Stimulated activated CD8-positive, alpha-beta memory T cell treated with anti-CD3 and anti-CD28 coated beads, Interleukin-4, amount 100 ng/mL, for 4 hours (primary cell): ENCODE results near the gene CCM2.

Experiments used
- DNase-seq, 2 donors: peaks; one replicate each; pipeline ENCODE4 v3.0.0-alpha.2; 2020; ENCODE audit warnings: low read depth in 2 of 2, low spot score in 1 of 2

Gene CCM2

DNA sequence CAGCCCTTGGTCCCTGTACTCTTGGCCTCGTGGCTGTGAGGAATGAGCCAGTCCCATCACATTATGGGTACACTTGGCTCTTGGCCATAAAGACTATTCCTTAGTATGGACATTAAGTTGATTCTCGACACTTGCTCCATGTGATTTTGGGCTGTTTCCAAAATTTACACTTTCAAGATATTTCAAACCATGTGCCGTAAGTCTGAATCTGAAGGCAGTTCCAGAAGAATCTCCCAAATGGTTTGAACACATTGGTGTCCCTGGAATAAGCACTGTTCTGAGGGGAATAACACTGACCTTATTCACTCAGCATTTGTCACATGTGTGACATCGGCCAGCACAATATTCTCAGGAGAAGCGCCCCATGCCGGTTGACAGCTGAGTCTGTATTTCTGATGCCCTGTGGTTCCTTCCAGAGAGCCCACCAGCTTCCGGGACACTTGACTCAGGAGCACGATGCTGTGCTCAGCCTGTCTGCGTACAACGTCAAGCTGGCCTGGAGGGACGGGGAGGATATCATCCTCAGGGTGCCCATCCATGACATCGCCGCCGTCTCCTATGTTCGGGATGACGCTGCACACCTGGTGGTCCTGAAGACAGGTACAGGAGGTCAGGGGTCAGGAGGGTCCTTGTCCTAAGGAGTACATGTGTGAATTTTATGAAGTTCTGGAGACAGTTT is 64.2 kb downstream of the CCM2 start:
- no peak for DNase-seq

DNA sequence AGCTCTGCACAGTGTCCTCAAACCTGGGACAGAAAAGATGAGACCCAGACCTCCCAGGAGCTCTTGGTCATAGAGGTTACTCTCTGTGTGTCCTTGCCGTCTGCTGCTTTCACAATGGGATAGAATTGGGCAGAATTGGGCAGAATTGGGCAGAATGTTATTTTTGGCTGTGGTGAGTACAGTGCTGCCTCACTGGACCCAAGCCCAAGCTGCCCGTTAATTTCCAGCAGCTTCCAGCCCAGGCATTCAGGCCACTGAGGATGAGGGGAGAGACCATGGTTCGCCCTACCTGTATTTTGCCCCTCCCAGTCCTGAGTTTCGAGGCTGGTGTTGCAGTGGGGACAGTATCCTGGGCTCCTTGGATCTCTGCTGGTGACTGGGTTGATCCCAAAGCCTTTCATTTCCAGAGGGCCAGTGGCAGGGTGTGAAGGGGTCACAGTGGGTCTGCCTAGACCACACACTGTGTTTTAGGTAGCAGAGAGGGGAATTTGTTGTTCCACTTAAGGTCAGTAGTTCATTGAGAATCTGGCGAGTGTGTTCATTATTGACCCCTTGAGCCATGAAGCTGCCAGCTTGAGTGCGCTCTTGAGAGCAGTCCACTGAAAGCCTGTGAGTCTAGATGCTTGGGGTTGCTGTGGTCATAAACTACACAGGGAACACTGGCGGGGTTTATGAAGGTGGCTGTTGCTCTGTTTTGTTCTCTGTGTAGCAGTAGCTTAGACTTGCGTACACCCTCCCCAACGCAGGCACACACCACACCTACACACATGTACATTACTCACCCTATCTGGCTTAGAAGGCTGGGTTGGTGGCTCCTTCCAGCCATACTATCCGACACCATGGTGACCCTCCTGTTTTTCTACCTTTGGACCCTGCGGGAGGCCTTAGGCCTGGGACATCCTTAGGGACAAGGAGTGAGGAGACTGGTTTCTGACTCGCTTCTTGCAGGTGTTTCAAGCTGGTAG is 65.3 kb downstream of the CCM2 start:
- no peak for DNase-seq

DNA sequence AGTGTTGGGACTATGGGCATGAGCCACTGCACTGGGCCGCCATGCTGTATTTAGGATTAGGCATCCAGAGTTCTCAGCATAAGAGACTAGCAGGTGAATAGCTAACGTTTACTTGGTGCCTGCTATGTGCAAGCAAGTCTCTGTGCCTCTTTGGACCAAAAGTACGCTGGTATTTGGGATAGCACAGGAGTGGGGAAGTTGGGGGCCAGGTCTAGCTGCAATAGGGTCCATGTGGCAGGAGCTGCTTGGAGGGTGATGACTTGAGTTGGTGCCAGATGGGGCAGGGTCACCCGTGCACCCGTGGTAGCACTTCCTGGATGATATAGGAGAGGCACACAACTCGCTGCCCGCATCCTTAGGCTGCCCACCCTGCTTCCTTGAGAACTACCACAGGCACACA is 66.4 kb downstream of the CCM2 start:
- no peak for DNase-seq

DNA sequence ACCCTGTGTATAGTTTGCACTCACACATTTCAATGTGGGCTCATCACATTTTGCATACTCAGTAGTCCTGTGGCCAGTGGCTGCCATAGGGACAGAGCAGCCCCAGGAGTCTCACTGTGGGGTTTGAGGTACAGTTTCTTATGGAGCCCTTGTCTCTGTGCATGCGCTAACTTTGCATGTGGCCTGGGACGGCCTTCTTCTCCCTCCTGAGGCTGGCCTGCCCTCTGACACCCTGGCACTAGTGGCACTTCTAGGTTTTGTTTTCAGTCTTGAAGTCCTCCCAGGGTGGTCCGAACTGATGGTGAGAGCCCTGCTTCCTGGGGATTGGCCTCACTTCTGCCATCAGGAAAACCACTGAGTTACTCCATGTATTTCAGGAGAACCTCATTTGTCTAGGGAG is 67.6 kb downstream of the CCM2 start:
- DNase-seq: no peak

- no peak for DNase-seq
Measured at GRCh38 chr7:45068236-45069023, 68.4 kb downstream of the CCM2 start.

DNA sequence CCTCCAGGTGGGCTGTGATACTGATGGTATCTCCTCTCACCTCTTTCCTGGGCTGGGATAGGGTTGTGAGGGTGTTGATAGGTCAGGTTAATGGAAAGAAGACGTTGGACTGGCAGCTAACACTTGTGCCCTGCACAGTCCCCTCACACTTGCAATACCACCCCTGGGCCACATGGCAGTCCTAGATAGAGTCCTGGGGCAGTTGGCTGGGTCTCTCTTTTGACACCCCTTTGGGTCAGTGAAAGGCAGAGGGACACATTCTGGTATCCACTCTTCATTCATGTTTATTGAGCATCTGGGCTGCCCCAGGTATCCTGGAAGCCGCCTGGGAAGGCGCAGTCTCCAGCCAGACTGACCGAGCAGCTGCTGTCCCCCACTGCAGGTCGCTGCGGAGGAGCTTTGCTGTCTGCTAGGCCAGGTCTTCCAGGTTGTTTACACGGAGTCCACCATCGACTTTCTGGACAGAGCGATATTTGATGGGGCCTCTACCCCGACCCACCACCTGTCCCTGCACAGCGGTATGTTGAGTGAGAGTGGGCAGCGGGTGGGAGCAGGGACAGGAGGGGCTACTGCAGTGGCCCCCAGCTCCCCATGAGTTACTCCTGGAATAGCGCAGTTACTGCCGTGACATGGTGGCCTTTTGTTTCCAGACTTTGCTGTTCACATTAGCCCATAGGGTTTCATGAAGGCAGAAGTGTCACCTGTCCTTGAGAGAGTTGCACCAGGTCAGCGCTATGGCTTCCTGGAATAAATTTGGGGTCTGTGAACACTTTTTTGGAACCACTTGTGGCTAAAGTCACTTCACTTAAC is 69.6 kb downstream of the CCM2 start:
- DNase-seq: no peak

DNA sequence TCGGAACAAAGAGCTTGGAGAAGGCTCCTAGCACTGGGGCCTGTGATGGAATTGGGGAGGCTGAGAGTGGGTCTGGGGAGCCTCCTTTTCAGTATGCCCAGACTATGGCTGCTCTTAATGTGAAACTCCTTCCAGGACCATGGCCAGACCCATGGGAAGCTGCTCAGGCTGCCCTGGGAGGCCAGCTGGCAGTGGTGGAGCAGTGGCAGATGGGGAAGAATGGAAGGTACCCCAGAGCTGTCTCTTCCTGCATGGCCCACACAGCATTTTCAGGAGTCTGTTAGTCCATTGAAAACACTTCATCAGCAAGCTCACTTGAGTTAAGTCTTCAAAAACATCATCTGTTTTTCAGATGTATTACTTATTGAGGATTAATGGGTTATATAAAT is 70.2 kb downstream of the CCM2 start:
- DNase-seq: no peak

GRCh38 chr7:45071528-45071927 is 71.5 kb downstream of the CCM2 start:
- no peak for DNase-seq

- DNase-seq: no peak
Measured at GRCh38 chr7:45072131-45073030, 72.4 kb downstream of the CCM2 start.

DNA sequence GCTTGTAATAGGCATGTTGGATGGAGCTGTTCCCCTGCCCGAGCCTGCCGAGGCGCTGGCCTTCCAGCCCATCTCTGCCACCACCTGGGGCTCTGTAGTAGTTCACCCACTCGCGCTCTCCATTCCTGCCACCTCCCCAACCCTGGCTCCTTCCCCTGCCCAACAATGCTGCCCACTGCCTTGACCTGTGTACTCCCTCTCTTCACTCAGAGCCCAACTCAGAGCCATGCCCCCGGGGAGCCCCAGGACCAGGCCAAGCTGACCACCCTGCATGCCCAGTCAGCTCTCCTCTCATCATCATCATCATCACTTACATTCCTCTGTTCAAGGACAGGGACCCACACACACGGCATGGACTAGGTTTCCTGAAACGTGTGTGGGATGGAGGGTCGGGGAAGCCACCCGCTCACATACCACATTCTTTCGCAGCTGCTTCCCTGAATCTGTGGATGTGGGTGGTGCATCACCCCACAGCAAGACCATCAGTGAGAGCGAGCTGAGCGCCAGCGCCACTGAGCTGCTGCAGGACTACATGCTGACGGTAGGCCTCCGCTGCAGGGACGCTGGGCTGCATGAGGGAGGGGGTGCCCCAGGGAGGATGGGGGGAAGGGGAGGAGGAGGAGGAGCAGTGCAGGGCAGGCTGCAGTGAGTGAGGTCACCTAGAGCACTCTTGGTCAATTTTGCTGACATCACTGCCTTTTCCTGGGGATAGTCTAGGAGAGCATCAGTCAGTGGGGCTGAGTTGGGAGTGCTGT is 73.2 kb downstream of the CCM2 start:
- no peak for DNase-seq

DNA sequence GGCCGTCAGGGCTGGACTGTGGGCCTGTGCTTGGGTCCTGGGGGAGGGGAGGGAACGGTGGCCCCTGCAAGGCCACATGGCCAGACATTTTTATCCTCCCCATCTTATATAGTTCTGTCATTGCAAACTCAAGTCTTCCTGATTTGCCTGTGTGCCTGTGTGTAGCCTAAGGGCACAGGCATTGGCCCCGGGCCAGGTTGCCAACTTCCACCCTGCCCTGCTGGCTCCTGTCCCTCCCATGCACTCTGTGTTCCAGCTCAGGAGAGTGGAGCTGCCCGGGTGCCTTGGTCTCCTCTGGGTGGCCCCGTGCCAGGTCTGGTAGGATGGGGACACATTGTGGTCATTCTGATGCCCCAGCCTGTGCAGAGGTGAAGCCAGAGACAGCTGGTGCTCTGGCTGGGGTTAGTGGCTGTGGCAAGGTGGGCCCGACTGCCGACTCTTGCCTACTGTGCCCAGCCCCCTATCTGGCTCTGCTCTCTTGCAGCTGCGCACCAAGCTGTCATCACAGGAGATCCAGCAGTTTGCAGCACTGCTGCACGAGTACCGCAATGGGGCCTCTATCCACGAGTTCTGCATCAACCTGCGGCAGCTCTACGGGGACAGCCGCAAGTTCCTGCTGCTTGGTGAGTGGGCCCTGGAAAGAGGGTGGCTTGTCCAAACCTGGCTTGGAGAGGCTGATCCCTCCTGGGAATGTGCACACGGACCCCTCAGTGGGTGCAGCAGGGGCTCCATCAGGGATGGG is 74.0 kb downstream of the CCM2 start:
- DNase-seq: no peak

DNA sequence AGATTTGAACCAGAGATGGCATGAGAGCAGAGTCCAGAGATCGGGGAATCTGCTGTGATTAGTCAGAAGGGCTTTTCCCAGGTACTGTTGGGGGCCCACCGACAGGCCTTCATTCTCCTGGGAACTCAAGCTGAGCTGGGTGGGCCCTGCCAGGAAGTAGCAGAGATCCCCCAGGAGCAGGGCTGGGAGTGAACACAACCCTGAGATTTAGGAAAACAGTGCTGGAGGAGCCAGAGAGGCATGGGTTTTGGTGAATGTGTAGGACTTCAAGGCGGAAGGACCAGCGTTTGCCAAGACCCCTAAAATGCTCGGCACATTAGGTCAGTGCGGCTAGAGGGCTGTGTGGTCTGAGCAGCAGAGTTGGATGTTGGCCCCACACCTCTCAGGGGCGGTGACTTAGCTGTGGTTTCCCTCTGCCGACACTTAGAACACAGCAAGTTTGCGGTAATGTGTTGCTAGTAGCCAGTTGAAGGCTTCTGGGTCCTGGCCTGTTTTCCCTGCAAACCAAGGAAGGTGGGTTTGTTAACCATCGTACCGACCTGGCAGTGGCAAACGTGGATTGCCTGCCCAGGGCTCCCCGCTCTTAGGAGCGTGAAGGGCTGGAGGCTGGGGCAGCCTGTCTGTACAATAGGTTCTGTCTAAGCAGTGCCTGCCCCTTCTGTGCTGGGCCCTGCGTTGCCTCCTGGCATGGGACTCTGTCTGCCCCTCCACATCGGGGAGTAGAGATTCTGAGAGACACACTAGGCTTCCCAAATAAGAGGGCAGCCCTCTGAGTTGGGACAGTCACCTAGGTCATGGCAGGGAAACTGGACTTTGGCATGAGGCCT is 74.7 kb downstream of the CCM2 start:
- DNase-seq: no peak

DNA sequence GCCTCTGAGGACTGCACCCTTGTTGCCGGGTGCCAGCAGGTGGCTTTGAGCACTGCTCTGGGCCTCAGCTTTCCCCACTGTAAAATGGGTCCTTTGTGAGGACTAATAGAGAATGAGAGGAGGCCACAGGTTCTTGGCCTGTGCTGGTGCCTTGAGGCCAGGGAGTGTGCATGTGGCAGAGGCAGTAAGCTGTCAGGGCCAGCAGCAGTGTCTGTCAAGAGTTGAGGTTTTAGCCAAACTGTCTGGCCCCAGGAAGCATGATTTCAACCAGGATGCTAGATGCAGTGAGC is 75.3 kb downstream of the CCM2 start:
- DNase-seq: no peak

- no peak for DNase-seq
Measured at GRCh38 chr7:45075871-45076796, 76.1 kb downstream of the CCM2 start.

- no peak for DNase-seq
Measured at GRCh38 chr7:45076946-45077345, 76.9 kb downstream of the CCM2 start.

GRCh38 chr7:45077579-45077978 is 77.6 kb downstream of the CCM2 start:
- DNase-seq: no peak
